Activated CD4-positive, alpha-beta T cell treated with anti-CD3 and anti-CD28 coated beads, Interleukin-2, amount 50 U/mL, for 24 hours (primary cell): ENCODE measurements around the gene TLE4.
"Not testable (repeated sequence)": the region's sequence is repeated elsewhere in the genome, so short reads cannot be mapped to it uniquely, and the experiment has no call there.

Experiments
- DNase-seq, 2 donors: peaks; one replicate each; pipeline ENCODE4 v3.0.0-alpha.2; 2020; ENCODE audit warnings: low read depth in 1 of 2, low spot score in 1 of 2

TLE4 gene

DNA sequence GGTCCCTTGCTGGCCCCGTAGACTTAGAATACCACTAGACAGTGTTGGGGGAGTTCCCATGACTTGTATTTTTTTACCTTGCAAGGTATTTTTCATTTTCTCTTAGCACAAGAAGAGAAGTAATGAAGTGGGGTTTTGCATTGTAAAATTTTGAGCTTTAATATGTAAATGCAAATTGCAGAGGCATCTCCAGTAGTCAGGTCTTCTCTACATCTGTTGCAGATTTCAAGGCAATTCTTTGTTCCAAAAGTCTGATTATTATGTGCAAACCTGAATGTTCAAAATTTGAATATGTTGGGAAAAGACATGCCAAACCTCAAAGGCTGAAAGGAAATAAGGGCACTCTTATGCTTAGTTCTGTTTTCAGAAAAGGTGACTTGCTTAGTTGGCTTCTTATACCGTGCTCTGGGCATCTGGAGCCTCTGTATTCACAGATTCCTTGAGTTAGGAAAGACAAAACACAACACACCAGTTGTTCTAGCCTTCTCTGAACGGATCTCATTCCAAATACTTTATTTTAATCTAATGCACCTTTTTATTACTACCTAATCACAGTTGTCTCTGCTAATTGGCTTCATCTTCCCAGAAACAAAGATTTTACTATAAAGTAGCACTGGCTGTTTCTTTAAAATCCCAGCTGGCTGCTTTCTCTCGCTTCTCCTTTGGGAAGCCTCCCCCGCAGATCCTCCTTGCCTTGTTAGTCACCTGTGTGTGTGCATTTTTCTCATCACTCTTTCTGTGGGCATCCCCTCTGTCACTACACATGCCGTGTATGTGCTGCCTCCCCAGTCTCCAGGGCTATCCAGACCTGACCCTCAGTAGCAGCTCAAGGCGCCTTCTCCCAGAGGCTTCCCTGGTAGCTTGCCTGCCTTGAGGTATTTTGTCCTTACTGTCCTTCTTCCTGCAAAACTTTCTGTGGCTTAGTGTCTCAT is 138.2 kb downstream of the TLE4 start:
- DNase-seq = no peak

GRCh38 chr9:79711874-79712273 is 140.1 kb downstream of the TLE4 start:
- no peak for DNase-seq

- no peak for DNase-seq
Observed at GRCh38 chr9:79719021-79719420, 147.3 kb downstream of the TLE4 start.

- no peak for DNase-seq
Observed at GRCh38 chr9:79719989-79720388, 148.2 kb downstream of the TLE4 start.

DNA sequence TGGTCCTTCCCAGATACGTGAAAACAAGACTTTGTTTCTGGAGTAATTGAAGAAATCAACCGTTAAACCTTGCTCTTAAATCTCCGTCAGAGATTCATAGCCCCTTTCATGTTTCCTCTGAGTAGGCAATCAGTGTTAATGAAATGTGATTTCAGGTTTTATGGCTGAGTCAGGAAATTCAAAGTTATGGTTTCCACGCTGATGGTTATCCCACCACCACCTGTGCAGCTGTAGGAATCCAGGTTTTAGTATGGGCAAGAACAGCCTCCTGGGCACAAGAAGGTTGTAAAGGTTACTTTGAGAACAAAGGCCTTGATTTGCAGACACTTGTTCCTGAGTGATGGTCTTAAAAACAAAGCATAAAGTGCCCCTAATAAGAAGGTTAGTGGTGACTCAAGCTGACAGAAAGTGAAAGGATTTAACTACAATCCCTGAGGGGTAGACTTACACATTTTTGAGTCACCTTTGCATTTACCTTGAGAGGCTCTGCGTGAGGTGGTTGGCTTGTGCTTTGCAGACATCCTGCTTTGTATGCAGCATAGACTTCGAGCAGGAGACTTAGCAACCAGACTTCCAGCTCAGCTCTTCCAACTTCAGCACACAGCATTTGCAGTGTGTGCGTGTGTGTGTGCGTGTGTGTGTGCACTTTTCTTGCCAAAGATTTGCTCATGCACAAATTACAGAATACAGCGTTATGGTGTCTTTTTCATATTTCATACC is 159.6 kb downstream of the TLE4 start:
- DNase-seq = no peak

DNA sequence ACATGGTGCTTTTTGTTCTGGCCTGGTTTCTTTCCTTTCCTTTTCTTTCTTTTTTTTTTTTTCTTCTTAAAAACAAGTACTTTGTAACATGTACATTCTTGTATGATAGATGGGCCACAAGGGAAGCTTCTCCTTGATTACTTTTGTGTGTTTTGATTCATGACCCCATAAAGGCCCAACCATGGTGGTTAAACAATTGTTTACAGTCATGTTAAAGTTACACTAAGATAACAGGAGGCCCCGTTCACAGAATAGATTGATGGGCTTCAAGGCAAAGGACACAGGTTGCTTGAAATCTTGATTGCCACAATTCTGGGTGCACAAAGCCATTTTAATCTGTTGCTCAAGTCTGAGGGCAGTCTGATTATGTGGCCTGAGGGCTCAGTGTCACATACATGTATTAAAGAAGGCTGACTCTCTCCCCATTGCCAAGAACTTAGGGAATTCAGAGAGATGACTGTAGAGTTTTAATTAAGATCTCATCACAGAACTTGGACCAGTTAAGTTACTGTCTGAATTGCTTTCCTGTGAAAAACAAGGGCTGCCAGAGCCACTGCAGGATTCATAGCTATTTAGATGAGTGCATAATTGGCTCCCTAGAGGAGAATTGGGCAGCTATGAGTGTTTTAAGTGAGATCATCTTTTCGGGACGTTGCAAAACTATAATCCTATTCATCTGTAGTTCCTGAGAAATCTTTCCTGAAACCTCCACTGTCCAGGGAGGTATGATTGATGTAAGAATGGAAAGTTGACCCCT is 163.4 kb downstream of the TLE4 start:
- no peak for DNase-seq

DNA sequence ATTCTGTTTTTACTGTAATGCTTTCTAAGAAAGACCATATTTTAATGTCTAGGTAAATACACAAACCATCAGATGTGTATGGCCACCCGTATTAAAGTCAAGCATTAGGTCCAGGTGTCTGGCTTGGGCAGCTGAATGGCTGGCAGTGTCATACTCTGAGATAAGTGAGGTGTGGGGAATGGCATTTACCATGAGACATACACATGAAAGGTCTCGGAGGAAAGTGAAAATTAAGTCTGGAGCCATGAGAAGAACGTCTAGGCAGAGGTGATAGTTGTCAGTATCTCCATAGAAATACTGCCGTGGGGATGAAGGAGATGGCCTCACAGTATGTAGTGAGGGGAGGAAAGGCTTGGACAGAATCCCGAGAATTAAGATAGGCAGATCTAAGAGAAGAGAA is 164.3 kb downstream of the TLE4 start:
- no peak for DNase-seq

- no peak for DNase-seq
Observed at GRCh38 chr9:79741381-79741780, 169.6 kb downstream of the TLE4 start.

- DNase-seq = no peak
Observed at GRCh38 chr9:79742110-79742721, 170.5 kb downstream of the TLE4 start.

DNA sequence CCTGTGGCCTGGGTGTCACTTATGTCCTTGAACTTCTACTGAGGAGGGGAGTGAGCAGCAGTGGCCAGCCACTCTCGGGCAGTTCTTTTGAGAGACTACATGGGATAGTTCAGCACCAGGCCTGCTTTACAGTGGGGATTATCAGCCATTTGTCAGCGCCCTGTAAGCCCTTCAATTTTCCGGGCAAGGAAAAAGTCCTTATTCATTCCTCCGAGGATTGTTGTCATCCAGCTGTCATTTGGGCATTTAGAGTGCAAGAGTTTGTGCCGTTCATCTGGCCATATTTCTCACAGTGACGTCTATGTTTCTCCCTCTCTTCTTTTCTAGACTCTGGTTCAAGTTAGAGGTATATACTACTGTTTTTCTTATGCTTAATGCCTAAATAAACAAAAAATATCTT is 172.8 kb downstream of the TLE4 start:
- DNase-seq = no peak

DNA sequence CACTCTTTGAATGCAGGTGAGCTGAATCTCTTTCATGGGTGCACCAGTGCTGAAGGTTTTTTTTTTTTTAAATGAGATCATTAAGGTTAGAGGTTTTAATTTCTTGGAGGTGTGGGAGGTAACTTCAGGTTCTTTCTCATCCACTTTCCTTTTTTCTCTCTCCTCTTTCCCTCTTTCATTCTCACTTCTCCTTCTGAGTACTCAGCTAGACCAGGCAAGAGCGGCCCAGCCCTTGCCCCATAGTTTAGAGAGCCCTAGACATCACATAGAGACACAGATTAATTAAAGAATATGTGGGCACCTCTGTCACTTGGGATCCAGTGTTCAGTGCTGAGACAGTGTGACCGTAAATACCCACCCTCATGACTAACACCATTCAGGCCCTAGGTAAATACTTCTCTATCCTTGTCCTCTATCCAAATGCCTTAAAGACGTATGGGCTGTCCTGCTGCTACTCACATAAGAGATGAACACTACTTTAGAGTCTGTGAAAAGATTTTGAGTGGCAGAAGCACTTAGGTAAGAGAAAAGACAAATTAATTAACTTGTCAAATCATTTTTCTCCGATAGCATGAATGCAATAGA is 174.1 kb downstream of the TLE4 start:
- no peak for DNase-seq

GRCh38 chr9:79751895-79752466 is 180.2 kb downstream of the TLE4 start:
- not testable (repeated sequence) for DNase-seq

GRCh38 chr9:79756414-79756813 is 184.6 kb downstream of the TLE4 start:
- no peak for DNase-seq

DNA sequence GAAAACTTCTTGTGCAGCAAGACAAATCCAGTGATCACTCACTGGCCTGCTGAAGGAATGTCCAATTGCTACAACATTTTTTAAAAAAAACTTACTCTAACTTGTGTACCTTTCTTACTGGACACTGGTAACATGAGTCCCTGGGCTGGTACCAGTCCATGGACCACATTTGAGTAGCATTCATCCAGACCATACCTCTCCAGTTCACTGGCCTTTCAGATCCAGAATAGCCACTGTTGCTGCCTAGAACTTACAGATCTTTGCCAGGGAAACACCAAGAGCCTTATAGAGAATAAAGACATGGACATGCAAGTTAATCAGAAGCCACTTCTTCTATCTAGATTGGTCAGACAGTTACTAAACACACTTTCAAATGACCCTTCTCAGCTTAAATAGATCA is 185.3 kb downstream of the TLE4 start:
- no peak for DNase-seq

GRCh38 chr9:79757881-79758669 is 186.3 kb downstream of the TLE4 start:
- DNase-seq = no peak

DNA sequence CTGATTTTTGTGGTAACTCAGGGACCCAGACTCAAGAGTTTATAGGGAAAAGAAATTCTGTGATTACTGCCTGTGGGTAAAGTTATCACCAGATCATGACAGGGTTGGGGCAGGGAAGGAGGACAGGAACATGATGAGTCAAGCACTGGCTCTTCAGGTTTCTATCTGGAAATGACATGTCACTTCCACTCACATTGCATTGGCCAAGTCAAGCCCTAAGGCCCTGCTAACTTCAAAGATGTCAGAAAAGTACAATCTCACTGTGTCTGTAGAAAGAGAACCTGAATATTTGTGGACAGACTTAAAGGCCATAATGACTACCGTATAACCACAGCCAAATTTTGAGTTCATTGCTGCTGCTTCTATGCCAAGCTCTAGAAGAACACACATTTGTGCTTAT is 187.7 kb downstream of the TLE4 start:
- DNase-seq = no peak

DNA sequence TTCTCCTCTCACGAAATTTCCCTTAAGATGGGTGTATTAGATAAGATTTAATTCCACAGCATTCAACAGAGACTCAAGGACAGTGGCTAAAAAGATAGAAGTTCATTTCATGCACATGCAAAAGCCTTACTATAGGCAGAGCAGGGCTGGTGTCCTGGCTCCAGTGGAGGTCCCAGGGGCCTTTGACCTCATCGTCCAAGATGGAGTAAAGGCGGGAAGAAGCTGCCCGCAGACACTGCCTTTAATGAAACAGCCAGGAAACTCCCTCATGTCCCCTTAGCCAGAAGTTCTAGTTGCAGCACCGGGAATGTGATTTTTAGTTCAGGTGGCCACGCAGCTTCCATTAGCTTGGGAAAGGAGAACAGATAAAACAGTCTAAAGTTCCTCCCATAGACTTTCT is 190.3 kb downstream of the TLE4 start:
- no peak for DNase-seq

- DNase-seq = no peak
Observed at GRCh38 chr9:79763671-79764285, 192.0 kb downstream of the TLE4 start.

- no peak for DNase-seq
Observed at GRCh38 chr9:79764374-79764773, 192.6 kb downstream of the TLE4 start.
